K562 (cell line): ENCODE results near the gene WFDC13. TPM values are rescaled to one million over a fixed set of nuclear protein-coding genes. Genes with fewer than 3 reads are reported as not detected.
"Not testable (repeated sequence)": the region's sequence is repeated elsewhere in the genome, so short reads cannot be mapped to it uniquely, and the experiment has no call there.

ENCODE experiments used
- ATAC-seq: fragments of 200-7000 bp; cut with Tn5 transposase; 3 replicates; pipeline ENCODE4 v1.9.1; 2020; ENCODE audit warnings: moderate library complexity
- BruUV-seq: library from RNA; stranded (reverse); fragments of 400-500 nt; replicated peaks from 2 replicates; lab custom pipeline; 2021; lab: Mats Ljungman, UMichigan
- CTCF ChIA-PET: fragments of 300-600 bp; formaldehyde crosslinking; extraction: SDS; loops from one replicate; lab custom pipeline; 2021; ENCODE audit warnings: low intra/inter-chr PET ratio; lab: Yijun Ruan, JAX
- POLR2A ChIA-PET: fragments of 300-600, 350-650 bp; sonication (Branson Sonifier 250); formaldehyde crosslinking; extraction: SDS; loops from one replicate; lab custom pipeline; 2021; ENCODE audit warnings: antibody characterized with exemption, inconsistent platforms; lab: Yijun Ruan, JAX
- DNase-seq, 4 experiments: peaks; one replicate each; pipeline versions ENCODE4 v3.0.0 to v3.0.0-alpha.2; 2011 to 2018; ENCODE audit warnings: low spot score in 3 of 4, mixed read lengths in 3 of 4; ENCODE audit errors: extremely low read depth in 1 of 4
- FAIRE-seq: peaks from 2 replicates; lab custom pipeline; 2011; peaks lifted over from hg19 to GRCh38; lab: Jason Lieb, UNC
- H2AFZ ChIP-seq: 2 replicates; pipeline ENCODE4 v1.6.0; 2011; ENCODE audit warnings: low read depth, low read length, control low read depth, inconsistent platforms
- H3K27ac ChIP-seq: fragments of 200-600 bp; 3 replicates; pipeline ENCODE4 v1.8.0; 2011; ENCODE audit warnings: low read depth, mild to moderate bottlenecking, control low read depth, inconsistent platforms, low read length, moderate library complexity, mixed read lengths; ENCODE audit errors: extremely low read depth
- H3K27me3 ChIP-seq, 2 experiments: fragments of 300-600 bp in 1 of 2; 2 replicates in 1 of 2; 3 replicates in 1 of 2; pipeline versions ENCODE4 v1.6.0 to v1.8.0; 2011; ENCODE audit warnings: inconsistent platforms in 2 of 2, low read length in 2 of 2, mild to moderate bottlenecking in 1 of 2, mixed read lengths in 1 of 2, moderate library complexity in 1 of 2; ENCODE audit not compliant: control insufficient read depth in 2 of 2, insufficient read depth in 2 of 2
- H3K36me3 ChIP-seq: fragments of 300-600 bp; 3 replicates; pipeline ENCODE4 v1.8.0; 2011; ENCODE audit warnings: mild to moderate bottlenecking, low read length, inconsistent platforms; ENCODE audit not compliant: control insufficient read depth, insufficient read depth
- H3K4me1 ChIP-seq, 2 experiments: fragments of 200-600 bp in 1 of 2; replicated peaks in 1 of 2; 2 replicates in 1 of 2; 3 replicates in 1 of 2; pipeline versions ENCODE4 v1.5.1 to v1.8.0; 2011; ENCODE audit warnings: inconsistent platforms in 2 of 2, low read length in 2 of 2, mild to moderate bottlenecking in 1 of 2, mixed read lengths in 1 of 2, moderate library complexity in 1 of 2; ENCODE audit not compliant: control insufficient read depth in 2 of 2, insufficient read depth in 2 of 2
- H3K4me2 ChIP-seq: 2 replicates; pipeline ENCODE4 v1.6.1; 2011; ENCODE audit warnings: low read length, control low read depth, inconsistent platforms, mixed read lengths; ENCODE audit not compliant: insufficient read depth
- H3K4me3 ChIP-seq: fragments of 200-600 bp; sonication (generic), shearing (Covaris generic); 2 replicates; pipeline ENCODE4 v1.5.1; 2016; ENCODE audit warnings: control low read depth, inconsistent platforms
- H3K79me2 ChIP-seq: fragments of 200-600 bp; 3 replicates; pipeline ENCODE4 v1.8.0; 2011; ENCODE audit warnings: low read length, inconsistent platforms; ENCODE audit not compliant: control insufficient read depth, insufficient read depth
- H3K9ac ChIP-seq, 2 experiments: 2 replicates each; pipeline versions ENCODE4 v1.6.0 to v1.6.1; 2011; ENCODE audit warnings: low read depth in 2 of 2, low read length in 2 of 2, control low read depth in 1 of 2, inconsistent platforms in 1 of 2, mild to moderate bottlenecking in 1 of 2, mixed read lengths in 1 of 2; ENCODE audit not compliant: insufficient read depth in 1 of 2
- H3K9me1 ChIP-seq: one replicate; pipeline ENCODE4 v1.6.0; 2011; ENCODE audit warnings: inconsistent platforms, mild to moderate bottlenecking, low read length, moderate library complexity; ENCODE audit not compliant: control insufficient read depth, insufficient read depth
- H3K9me3 ChIP-seq: replicated peaks from 2 replicates; pipeline ENCODE4 v1.5.1; 2011; ENCODE audit warnings: low read depth, low read length, inconsistent platforms; ENCODE audit not compliant: control insufficient read depth, insufficient read depth
- H4K20me1 ChIP-seq: replicated peaks from 2 replicates; pipeline ENCODE4 v1.6.1; 2011; ENCODE audit warnings: low read length, inconsistent platforms, mixed read lengths; ENCODE audit not compliant: control insufficient read depth, insufficient read depth
- ARID1B ChIP-seq: fragments of 450-650 bp; IDR thresholded peaks from 2 replicates; pipeline ENCODE4 v1.6.1; 2016; ENCODE audit warnings: antibody characterized with exemption, mild to moderate bottlenecking, inconsistent platforms
- BRCA1 ChIP-seq, 2 experiments: fragments of 450-650 bp in 1 of 2; sonication (generic) in 1 of 2; formaldehyde crosslinking in 1 of 2; IDR thresholded peaks; 2 replicates each; pipeline versions ENCODE4 v1.5.0 to v1.6.1; 2017 to 2020; ENCODE audit warnings: mild to moderate bottlenecking in 1 of 2, missing genetic modification reagents in 1 of 2
- CHD4 ChIP-seq: fragments of 200-600 bp; sonication (generic); IDR thresholded peaks from 3 replicates; pipeline ENCODE4 v1.6.1; 2012; ENCODE audit warnings: low read depth, mild to moderate bottlenecking, mixed read lengths, low read length, inconsistent platforms; ENCODE audit not compliant: insufficient read depth, insufficient replicate concordance, poor library complexity, severe bottlenecking
- ETV6 ChIP-seq, 3 experiments: fragments of 150-350 bp in 1 of 3; sonication (generic) in 1 of 3; formaldehyde crosslinking in 1 of 3; IDR thresholded peaks; 2 replicates each; pipeline versions ENCODE4 v1.6.1 to v1.8.0; 2014 to 2022; ENCODE audit warnings: borderline replicate concordance in 2 of 3, low read depth in 2 of 3, antibody characterized with exemption in 1 of 3, low read length in 1 of 3, mild to moderate bottlenecking in 1 of 3, missing genetic modification reagents in 1 of 3
- NFIC ChIP-seq: fragments of 450-650 bp; IDR thresholded peaks from 2 replicates; pipeline ENCODE4 v1.6.1; 2017; ENCODE audit warnings: mild to moderate bottlenecking, inconsistent platforms
- SP1 ChIP-seq: sonication (generic); formaldehyde crosslinking; IDR thresholded peaks from 2 replicates; pipeline ENCODE4 v1.8.1; 2022; ENCODE audit warnings: mild to moderate bottlenecking, missing genetic modification reagents
- SRSF7 ChIP-seq: fragments of 200-400 bp; formaldehyde crosslinking; optimal IDR thresholded peaks from 2 replicates; pipeline ENCODE3; 2017; ENCODE audit warnings: mild to moderate bottlenecking, low read depth, low read length
- ZNF146 ChIP-seq: IDR thresholded peaks from one replicate; pipeline ENCODE4 v1.6.1; 2018; ENCODE audit warnings: missing compliant biosample characterization; ENCODE audit not compliant: unreplicated experiment
- ZNF224 ChIP-seq: sonication (generic); formaldehyde crosslinking; IDR thresholded peaks from 2 replicates; pipeline ENCODE4 v1.8.0; 2022; ENCODE audit warnings: mild to moderate bottlenecking, missing genetic modification reagents
- WGBS: fragments of 100-300 bp; shearing (Covaris generic); methylation state at CpG from one replicate; pipeline ENCODE4 v1.1.6; 2016; ENCODE audit warnings: low coverage, mixed read lengths; ENCODE audit not compliant: insufficient coverage; ENCODE audit errors: missing lambda C conversion rate; 5-methylcytosine and 5-hydroxymethylcytosine counted together
- in situ Hi-C: fragments of 300-500 bp; cut with MboI; formaldehyde crosslinking; loops from 4 replicates; pipeline ENCODE4 v1.15.0; 2018; ENCODE audit warnings: inconsistent platforms, mixed read lengths
- intact Hi-C: fragments of 100-400 bp; cut with micrococcal nuclease; formaldehyde crosslinking; loops from 2 replicates; pipeline ENCODE4 v1.14.2; 2022
- polyA plus RNA-seq, 8 experiments: library from polyadenylated mRNA; depleted of rRNA in 4 of 8; stranded (reverse) in 5 of 8; unstranded in 3 of 8; fragments of >200 nt; fragmentation: Nextera tagmentation in 2 of 8; fragmentation: Illumina TruSeq in 1 of 8; extraction: Ambion mirVana in 2 of 8; extraction: Trizol in 1 of 8; gene quantifications; 2 replicates each; pipeline versions ENCODE4 v1.2.1 to v1.2.3, GENCODE V29; 2011 to 2014; ENCODE audit warnings: inconsistent platforms in 1 of 8, missing spikeins in 1 of 8
- total RNA-seq, 7 experiments: library from RNA; depleted of rRNA in 6 of 7; stranded (reverse); fragments of >200 nt in 6 of 7; fragmentation: Illumina TruSeq in 2 of 7; extraction: Trizol in 2 of 7; gene quantifications; 2 replicates each; pipeline versions ENCODE4 v1.2.1 to v1.2.3, GENCODE V29; 2011 to 2021; ENCODE audit warnings: low replicate concordance in 1 of 7
- TF ChIP-seq, protein P1 (sequence below): IDR thresholded peaks from 3 replicates; pipeline ENCODE4 v1.6.1; 2011; ENCODE audit warnings: borderline replicate concordance, mild to moderate bottlenecking, moderate library complexity; ENCODE audit not compliant: insufficient read length; ENCODE audit errors: extremely low read depth

The WFDC13 gene
- total and polyA plus RNA-seq, 9 of the 15 experiments (the other 6 are each of a cell fraction or from before 2014, with no cell fraction given): not detected

DNA sequence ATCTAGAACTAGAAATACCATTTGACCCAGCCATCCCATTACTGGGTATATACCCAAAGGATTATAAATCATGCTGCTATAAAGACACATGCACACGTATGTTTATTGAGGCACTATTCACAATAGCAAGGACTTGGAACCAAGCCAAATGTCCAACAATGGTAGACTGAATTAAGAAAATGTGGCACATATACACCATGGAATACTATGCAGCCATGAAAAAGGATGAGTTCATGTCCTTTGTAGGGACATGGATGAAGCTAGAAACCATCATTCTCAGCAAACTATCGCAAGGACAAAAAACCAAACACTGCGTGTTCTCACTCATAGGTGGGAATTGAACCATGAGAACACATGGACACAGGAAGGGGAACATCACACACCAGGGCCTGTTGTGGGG, 44.8 kb upstream of the WFDC13 start:
- H3K4me3 ChIP-seq, ATAC-seq, H3K79me2 ChIP-seq, in situ Hi-C loops, H2AFZ ChIP-seq, H3K4me2 ChIP-seq, H3K4me1 ChIP-seq, H3K27me3 ChIP-seq, H3K9me1 ChIP-seq, intact Hi-C loops, H3K36me3 ChIP-seq, H4K20me1 ChIP-seq, H3K9ac ChIP-seq, FAIRE-seq, POLR2A ChIA-PET, CTCF ChIA-PET, H3K9me3 ChIP-seq, H3K27ac ChIP-seq, BruUV-seq, DNase-seq: not testable (repeated sequence)
- WGBS: 12% methylated on average over 3 of the region's 3 CpGs
- TF ChIP-seq NFIC (peak; percentile 35; the same call in 1 of the 2 replicates), ZNF146 (CRISPR knock-in tag) (peak; percentile 55)

DNA sequence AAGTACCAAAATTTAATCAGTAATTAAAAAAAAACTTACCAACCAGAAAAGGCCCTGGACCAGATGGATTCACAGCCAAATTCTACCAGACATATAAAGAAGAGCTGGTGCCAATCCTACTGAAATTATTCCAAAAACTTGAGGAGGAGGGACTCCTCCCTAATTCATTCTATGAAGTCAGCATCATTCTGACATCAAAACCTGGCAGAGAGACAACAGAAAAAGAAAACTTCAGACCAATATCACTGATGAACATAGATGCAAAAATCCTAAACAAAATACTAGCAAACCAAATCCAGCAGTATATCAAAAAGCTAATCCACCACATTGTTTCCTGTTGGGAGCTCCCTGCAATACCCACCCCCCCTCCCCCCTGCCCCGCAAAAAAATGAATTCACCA, 31.7 kb upstream of the WFDC13 start, which contains the start of gene WFDC11:
Gene WFDC11, minus strand, starts transcription at position 101 of the 400 bp plus-strand sequence. CDS start 19,639 bp downstream, outside the sequence.
- H3K4me1 ChIP-seq: no peaks in the 10 kb centered on the region
- ChIA-PET POLR2A (no interaction called here), CTCF (no interaction called here)
- H3K27ac ChIP-seq: no peak within 1 kb of the TSS
- no TSS peak for BruUV-seq
- H2AFZ ChIP-seq: no peak within 1 kb of the TSS
- H3K9me3 ChIP-seq: no peaks in the 10 kb centered on the region; the same call in 1 of the 2 replicates
- no peaks in the 10 kb centered on the region for H3K9me1 ChIP-seq
- in situ Hi-C loops (no loop called here), intact Hi-C loops (no loop called here)
- FAIRE-seq (no peak), DNase-seq (no peak), ATAC-seq (no peak)
- H3K27me3 ChIP-seq: no peaks in the 10 kb centered on the region; a peak in 1 of 5 replicates
- no peaks in the 10 kb centered on the region for H4K20me1 ChIP-seq
- no CpG with 5 or more reads among the region's 1 CpG for WGBS
- H3K4me2 ChIP-seq: no peak within 1 kb of the TSS
- no peaks in the 10 kb centered on the region for H3K36me3 ChIP-seq
- no peaks in the 10 kb centered on the region for H3K79me2 ChIP-seq
- H3K4me3 ChIP-seq: no peak within 1 kb of the TSS
- no peak within 1 kb of the TSS for H3K9ac ChIP-seq
- no peak for TF ChIP-seq SP1 (CRISPR knock-in tag)
- TF ChIP-seq ZNF224 (CRISPR knock-in tag): no peak
- no peak for TF ChIP-seq CHD4
- no peak for TF ChIP-seq ARID1B
- no peak for TF ChIP-seq BRCA1 (IDR thresholded peaks at IDR 0.05)
- no peak for TF ChIP-seq BRCA1 (CRISPR knock-in tag; IDR thresholded peaks at IDR 0.05)
- TF ChIP-seq ETV6 (IDR thresholded peaks at IDR 0.05; ENCODE audit: borderline replicate concordance in 1 of 2, low read depth in 2 of 2, low read length in 1 of 2): no peak
- no peak for TF ChIP-seq ETV6 (CRISPR knock-in tag; IDR thresholded peaks at IDR 0.05; ENCODE audit: borderline replicate concordance)
- TF ChIP-seq, protein P1, sequence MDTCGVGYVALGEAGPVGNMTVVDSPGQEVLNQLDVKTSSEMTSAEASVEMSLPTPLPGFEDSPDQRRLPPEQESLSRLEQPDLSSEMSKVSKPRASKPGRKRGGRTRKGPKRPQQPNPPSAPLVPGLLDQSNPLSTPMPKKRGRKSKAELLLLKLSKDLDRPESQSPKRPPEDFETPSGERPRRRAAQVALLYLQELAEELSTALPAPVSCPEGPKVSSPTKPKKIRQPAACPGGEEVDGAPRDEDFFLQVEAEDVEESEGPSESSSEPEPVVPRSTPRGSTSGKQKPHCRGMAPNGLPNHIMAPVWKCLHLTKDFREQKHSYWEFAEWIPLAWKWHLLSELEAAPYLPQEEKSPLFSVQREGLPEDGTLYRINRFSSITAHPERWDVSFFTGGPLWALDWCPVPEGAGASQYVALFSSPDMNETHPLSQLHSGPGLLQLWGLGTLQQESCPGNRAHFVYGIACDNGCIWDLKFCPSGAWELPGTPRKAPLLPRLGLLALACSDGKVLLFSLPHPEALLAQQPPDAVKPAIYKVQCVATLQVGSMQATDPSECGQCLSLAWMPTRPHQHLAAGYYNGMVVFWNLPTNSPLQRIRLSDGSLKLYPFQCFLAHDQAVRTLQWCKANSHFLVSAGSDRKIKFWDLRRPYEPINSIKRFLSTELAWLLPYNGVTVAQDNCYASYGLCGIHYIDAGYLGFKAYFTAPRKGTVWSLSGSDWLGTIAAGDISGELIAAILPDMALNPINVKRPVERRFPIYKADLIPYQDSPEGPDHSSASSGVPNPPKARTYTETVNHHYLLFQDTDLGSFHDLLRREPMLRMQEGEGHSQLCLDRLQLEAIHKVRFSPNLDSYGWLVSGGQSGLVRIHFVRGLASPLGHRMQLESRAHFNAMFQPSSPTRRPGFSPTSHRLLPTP: no peak
- no peak for TF ChIP-seq SRSF7
